Measurements from ENCODE around the gene GLA.

- TF ChIP-seq CTCF (conservative IDR thresholded peaks at IDR 0.05; ENCODE audit: low read depth, low read length) (no peak), MAFK (IDR thresholded peaks at IDR 0.05; ENCODE audit: low read depth, low read length) (no peak), POLR2A (IDR thresholded peaks at IDR 0.05; ENCODE audit: low read depth, low read length) (no peak), FOS (IDR thresholded peaks at IDR 0.05; ENCODE audit: low read depth, low read length) (no peak), RFX5 (IDR thresholded peaks at IDR 0.05; ENCODE audit: low read depth, low read length) (no peak), NFE2L2 (IDR thresholded peaks at IDR 0.05; ENCODE audit: low read depth, low read length) (no peak), BHLHE40 (IDR thresholded peaks at IDR 0.05; ENCODE audit: low read depth, low read length) (no peak), SMC3 (IDR thresholded peaks at IDR 0.05; ENCODE audit: low read depth, low read length) (no peak), MAZ (IDR thresholded peaks at IDR 0.05; ENCODE audit: borderline replicate concordance, low read depth, low read length) (no peak)
- TF ChIP-seq, protein P1, sequence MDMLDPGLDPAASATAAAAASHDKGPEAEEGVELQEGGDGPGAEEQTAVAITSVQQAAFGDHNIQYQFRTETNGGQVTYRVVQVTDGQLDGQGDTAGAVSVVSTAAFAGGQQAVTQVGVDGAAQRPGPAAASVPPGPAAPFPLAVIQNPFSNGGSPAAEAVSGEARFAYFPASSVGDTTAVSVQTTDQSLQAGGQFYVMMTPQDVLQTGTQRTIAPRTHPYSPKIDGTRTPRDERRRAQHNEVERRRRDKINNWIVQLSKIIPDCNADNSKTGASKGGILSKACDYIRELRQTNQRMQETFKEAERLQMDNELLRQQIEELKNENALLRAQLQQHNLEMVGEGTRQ (IDR thresholded peaks at IDR 0.05; ENCODE audit: low read depth, low read length), result no peak
- TF ChIP-seq, protein P2, sequence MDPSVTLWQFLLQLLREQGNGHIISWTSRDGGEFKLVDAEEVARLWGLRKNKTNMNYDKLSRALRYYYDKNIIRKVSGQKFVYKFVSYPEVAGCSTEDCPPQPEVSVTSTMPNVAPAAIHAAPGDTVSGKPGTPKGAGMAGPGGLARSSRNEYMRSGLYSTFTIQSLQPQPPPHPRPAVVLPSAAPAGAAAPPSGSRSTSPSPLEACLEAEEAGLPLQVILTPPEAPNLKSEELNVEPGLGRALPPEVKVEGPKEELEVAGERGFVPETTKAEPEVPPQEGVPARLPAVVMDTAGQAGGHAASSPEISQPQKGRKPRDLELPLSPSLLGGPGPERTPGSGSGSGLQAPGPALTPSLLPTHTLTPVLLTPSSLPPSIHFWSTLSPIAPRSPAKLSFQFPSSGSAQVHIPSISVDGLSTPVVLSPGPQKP (IDR thresholded peaks at IDR 0.05; ENCODE audit: borderline replicate concordance, low read depth, low read length), result no peak
Observed at GRCh38 chrX:101450085-101450484, 42.4 kb upstream of the GLA start.
